GM21717 (cell line): ENCODE results near the gene UBXN4.
A peak's percentile ranks its signal among the peaks of the same experiment; 100 is the strongest.
"Not testable (repeated sequence)": the region's sequence is repeated elsewhere in the genome, so short reads cannot be mapped to it uniquely, and the experiment has no call there.

Experiments
- ATAC-seq: cut with Tn5 transposase; IDR thresholded peaks from one replicate; pipeline ENCODE4 v1.9.1; 2021; ENCODE audit warnings: mild to moderate bottlenecking, moderate library complexity; ENCODE audit not compliant: unreplicated experiment

The UBXN4 gene, protein sequence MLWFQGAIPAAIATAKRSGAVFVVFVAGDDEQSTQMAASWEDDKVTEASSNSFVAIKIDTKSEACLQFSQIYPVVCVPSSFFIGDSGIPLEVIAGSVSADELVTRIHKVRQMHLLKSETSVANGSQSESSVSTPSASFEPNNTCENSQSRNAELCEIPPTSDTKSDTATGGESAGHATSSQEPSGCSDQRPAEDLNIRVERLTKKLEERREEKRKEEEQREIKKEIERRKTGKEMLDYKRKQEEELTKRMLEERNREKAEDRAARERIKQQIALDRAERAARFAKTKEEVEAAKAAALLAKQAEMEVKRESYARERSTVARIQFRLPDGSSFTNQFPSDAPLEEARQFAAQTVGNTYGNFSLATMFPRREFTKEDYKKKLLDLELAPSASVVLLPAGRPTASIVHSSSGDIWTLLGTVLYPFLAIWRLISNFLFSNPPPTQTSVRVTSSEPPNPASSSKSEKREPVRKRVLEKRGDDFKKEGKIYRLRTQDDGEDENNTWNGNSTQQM

DNA sequence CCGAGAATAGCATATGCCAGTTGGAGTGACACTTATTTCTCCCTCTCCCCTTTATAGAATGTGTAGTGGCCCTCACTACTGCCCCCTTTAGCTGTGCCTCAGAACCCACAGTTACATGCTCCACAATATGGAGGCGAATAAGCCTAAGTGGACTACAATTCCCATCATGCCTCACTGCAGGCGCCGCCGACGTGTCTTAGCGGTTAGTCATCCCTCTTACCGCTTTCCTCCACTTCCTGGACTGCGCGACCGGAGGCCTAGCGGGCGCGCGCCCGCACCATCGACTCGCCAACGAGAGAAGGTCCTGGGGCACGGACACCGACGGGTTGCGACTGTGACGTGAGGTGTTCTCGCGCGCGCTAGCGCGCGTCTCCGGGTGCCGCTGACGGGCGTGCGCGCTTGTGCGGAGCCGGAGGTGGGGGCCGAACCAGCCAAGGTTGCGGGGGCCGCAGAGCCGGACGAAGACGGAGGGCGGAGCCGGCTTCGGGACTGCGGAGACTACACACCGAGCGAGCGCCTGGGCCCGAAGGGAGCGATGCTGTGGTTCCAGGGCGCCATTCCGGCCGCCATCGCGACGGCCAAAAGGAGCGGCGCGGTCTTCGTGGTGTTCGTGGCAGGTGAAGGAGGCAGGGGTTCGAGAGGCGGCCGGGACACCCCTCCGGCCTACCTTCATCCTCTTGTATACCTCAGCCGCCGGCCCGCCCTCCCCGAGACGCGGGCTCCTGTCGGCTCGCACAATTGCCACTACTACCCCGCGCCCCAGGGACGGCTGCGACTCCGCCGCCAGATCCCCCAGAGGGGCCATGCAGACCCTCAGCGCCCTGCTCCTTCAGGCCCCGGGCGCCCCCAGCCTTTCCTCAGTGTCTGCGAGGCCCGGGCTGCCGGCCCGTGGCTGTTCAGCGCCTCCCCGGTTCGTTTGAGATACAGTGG lies at the start of gene UBXN4:
Gene UBXN4 (plus strand): TSS at position 461 of the 930 bp plus-strand sequence. CDS start 75 bp downstream, at position 536.
- peak; percentile 91 for ATAC-seq

DNA sequence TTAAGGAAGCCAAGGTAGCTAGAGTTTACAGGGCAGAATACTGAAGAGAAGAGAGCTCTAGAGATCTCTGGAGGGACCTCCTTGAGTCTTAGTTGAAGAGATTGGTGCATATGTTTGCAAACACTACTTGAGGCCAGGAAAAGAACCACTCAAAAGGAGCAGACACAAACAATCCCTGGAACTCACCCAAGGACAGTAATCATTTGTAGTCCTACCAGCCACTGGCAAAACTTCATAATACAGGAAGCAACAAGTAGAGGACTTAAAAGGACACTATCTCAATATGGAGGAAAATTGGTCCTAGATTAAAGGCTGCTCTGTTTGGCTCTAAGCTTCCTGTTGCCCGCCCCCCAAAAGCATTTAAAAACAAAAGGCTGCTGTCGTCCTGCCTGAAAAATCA lies 46.9 kb upstream of the UBXN4 start:
- no peak for ATAC-seq

- ATAC-seq = no peak
These were observed 42.8 kb upstream of the UBXN4 start for GRCh38 chr2:135698838-135699237.

DNA sequence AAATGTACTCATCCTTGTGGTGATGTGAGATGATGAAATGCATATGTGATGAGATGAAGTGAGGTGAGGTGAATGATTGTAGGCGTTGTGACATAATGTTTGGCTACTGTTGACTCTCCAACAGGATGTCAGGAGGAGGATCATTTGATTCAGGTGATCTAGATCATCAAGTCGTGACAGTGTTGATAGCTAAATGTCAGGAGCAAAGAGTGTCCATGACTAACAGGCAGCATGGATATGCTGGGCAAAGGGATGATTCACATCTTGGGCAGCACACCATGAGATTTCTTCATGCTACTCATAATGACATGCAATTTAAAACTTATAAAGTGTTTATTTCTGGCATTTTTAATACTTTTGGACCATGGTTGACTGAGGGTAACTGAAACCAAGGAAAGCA lies 40.2 kb upstream of the UBXN4 start:
- no peak for ATAC-seq

GRCh38 chr2:135703300-135703699 lies 38.4 kb upstream of the UBXN4 start:
- ATAC-seq = no peak

DNA sequence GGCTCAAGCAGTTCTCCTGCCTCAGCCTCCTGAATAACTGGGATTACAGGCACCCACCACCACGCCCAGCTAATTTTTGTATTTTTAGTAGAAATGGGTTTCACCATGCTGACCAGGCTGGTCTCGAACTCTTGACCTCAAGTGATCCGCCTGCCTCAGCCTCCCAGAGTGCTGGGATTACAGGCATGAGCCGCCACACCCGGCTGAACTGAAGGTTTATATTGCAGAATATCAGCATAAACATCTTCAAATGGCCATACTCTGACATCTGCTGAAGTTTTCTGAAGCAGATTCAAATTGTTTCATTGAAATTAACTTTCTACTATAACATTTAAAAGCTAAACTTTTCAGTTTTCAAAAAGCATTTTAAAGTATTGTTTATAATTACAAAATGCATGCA lies 37.6 kb upstream of the UBXN4 start:
- not testable (repeated sequence) for ATAC-seq

- ATAC-seq = no peak
These were observed 33.5 kb upstream of the UBXN4 start for GRCh38 chr2:135708159-135708558.

- no peak for ATAC-seq
These were observed 31.7 kb upstream of the UBXN4 start for GRCh38 chr2:135709992-135710391.

DNA sequence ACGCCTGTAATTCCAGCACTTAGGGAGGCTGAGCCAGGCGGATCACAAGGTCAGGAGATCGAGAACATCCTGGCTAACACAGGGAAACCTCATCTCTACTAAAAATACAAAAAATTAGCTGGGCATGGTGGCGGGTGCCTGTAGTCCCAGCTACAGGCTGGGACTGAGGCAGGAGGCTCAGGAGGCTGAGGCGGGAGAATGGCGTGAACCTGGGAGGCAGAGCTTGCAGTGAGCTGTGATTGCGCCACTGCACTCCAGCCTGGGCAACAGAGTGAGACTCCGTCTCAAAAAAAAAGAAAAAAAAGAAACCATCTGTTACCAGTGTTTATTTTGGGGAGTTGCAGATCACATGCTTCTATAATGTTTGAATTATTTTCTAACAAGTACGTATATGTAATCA lies 26.6 kb upstream of the UBXN4 start:
- ATAC-seq = not testable (repeated sequence)

GRCh38 chr2:135728064-135728743 lies 13.5 kb upstream of the UBXN4 start:
- ATAC-seq = no peak

GRCh38 chr2:135732561-135732960 lies 9.1 kb upstream of the UBXN4 start:
- no peak for ATAC-seq

DNA sequence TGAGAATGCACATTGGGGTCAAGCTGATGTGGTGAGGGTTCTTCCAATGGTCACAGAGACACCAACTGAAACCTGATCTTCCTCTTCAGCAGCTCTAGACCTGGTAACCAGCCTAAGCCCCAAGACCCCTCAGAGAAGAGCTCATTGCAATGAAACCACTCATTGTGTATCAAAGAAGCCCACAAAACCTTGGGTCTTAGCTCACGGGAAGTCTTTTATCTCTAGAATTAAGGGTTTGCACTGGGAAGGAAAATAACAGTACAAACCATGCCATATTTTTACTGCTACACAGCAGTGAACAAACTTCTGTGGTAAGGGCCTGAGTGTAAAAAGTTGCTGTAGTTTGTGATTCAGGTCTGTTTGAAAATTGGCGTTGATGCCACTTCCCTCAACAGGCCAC lies 8.6 kb upstream of the UBXN4 start:
- no peak for ATAC-seq

DNA sequence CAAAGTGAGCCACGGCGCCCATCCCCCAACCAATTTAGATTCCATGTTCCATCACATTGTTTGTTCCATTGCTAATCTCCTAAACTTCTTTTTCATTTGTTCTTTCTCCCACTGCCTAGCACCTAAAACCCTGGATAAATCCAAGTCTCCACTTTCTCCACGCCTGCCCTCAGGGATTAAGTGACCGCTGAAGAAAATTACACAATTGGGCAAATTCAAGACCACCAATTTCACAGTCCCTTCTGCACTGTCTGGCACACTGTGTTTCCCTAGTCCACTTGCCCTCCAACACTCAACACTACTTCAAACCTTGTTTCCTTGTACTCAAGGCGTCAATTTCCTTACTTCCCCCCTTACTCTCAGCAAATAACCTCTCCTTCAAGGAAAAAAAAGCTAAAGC lies 5.1 kb upstream of the UBXN4 start:
- ATAC-seq = no peak

DNA sequence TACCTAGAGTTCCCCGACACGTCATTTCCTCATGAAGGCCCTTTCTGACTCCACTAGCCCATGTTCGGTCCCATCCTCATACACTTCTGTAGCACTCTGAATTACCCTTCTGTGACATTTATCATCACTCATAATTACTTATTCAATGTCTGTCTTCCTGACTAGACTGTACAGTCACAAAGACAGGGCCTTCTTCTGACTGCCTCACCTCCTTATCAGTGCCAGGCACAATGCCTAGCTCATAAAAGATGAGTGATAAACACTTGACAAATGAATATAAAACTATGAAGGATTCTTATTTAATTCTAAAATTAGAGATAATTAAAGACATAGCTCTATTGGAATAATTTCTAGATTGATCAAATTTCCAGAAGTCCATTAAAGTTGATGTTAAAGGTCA lies 1.4 kb upstream of the UBXN4 start:
- no peak for ATAC-seq

DNA sequence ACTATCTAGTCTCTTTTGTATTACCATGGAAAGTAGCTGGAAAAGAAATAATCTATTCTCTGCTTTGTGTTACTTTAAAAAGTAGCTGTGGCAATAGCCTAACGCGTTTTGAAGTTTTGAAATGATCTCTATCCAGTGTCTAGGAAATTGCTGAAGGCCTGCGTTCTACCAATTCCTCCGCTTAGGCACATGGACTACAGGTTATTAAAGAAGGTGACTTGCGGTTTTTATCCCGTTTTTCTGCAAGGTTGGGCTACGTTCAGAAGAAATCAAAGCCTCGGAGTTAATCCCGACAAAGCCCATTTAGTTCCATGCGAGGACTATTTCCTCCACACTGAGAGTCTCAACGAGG lies 636 bp upstream of the UBXN4 start:
- ATAC-seq = no peak

- peak; percentile 33 for ATAC-seq
These were observed 686 bp downstream of the UBXN4 start for GRCh38 chr2:135742325-135742757.

GRCh38 chr2:135743860-135744259 lies 2.2 kb downstream of the UBXN4 start:
- ATAC-seq = no peak

- no peak for ATAC-seq
These were observed 3.2 kb downstream of the UBXN4 start for GRCh38 chr2:135744760-135745314.

DNA sequence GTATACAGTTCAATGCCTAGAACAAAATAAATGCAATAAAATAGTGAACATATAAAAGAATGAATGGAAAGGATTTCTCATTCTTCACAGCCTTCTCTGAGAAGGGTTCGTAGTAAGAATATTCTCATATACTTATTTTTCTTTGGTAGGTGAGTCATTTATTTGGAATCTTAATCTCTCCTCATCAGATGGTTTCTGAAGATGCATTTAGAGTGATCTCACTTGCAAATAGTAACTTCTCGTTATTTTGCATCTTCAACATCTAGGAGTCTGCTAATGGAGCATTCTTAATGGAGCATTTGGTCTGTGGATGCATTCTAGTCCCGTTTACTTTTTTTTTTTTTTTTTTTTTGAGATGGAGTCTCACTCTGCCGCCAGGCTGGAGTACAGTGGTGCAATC lies 3.9 kb downstream of the UBXN4 start:
- no peak for ATAC-seq

DNA sequence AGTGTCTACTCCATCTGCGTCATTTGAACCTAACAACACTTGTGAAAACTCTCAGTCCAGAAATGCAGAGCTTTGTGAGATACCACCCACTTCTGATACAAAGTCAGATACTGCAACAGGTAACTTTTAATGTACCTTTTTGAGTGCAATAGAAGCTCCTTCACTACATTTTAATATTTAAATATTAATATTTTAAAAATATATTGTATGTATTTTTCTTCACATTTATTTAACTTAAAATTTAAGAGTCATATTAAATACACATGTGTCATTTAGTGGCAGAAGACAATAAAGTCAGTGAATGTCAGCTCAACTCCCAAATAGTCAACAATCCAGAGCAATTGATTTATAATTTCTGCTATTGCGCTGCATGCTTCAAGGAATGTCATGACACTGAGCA lies 13.9 kb downstream of the UBXN4 start:
- ATAC-seq = no peak

GRCh38 chr2:135756692-135757091 lies 15.0 kb downstream of the UBXN4 start:
- ATAC-seq = no peak
